BJ (cell line): ENCODE measurements around the gene IFFO2. TPM values are rescaled to one million over a fixed set of nuclear protein-coding genes. Genes with fewer than 3 reads are reported as not detected.

Source experiments
- CTCF ChIA-PET: fragments of 350-600 bp; formaldehyde crosslinking; extraction: SDS; loops from one replicate; lab custom pipeline; 2021; ENCODE audit warnings: antibody characterized with exemption, inconsistent platforms; lab: Yijun Ruan, JAX
- POLR2A ChIA-PET: fragments of 300-600 bp; sonication (Branson Sonifier 250); formaldehyde crosslinking; extraction: SDS; loops from one replicate; lab custom pipeline; 2021; ENCODE audit warnings: antibody characterized with exemption; lab: Charles Lee
- DNase-seq: peaks from one replicate; pipeline ENCODE4 v3.0.0-alpha.2; 2011; ENCODE audit warnings: low read depth
- H3K27me3 ChIP-seq: 2 replicates; pipeline ENCODE4 v1.6.0; 2011; ENCODE audit warnings: low read length; ENCODE audit not compliant: control insufficient read depth, insufficient read depth
- H3K36me3 ChIP-seq: 2 replicates; pipeline ENCODE4 v1.5.1; 2011; ENCODE audit warnings: low read length; ENCODE audit not compliant: control insufficient read depth, insufficient read depth
- H3K4me3 ChIP-seq: 2 replicates; pipeline ENCODE4 v1.5.1; 2011; ENCODE audit warnings: low read depth, mild to moderate bottlenecking, control low read depth, low read length
- CTCF ChIP-seq: IDR thresholded peaks from 2 replicates; pipeline ENCODE4 v1.5.1; 2011; ENCODE audit warnings: low read depth, mild to moderate bottlenecking, control low read depth, inconsistent platforms, low read length, moderate library complexity; ENCODE audit not compliant: insufficient read depth
- polyA plus RNA-seq: library from polyadenylated mRNA; depleted of rRNA; stranded (reverse); fragments of >200 nt; gene quantifications from 2 replicates; pipeline ENCODE4 v1.2.3, GENCODE V29; 2011

IFFO2 gene
- polyA plus RNA-seq, 1 experiment = 15.0 TPM

- Histone ChIP-seq H3K27me3 (no peaks in the 10 kb centered on the region), H3K36me3 (no peaks in the 10 kb centered on the region), H3K4me3 (no peak overlapping the region)
- DNase-seq = no peak
- CTCF ChIA-PET = interaction anchor here (0.8 to 4.4 kb wide), 5 partner anchors 35 to 89 kb away, joined by 3 to 33 read pairs (median 14); no protein-coding TSS in a partner anchor
- POLR2A ChIA-PET = interaction anchor here (0.6 kb wide), 1 partner anchor 15 kb away, joined by 3 read pairs; no protein-coding TSS in a partner anchor
- no peak for TF ChIP-seq CTCF
Measured at GRCh38 chr1:18973446-18973955, 17.0 kb upstream of the IFFO2 start.

- Histone ChIP-seq H3K4me3 (no peak overlapping the region), H3K36me3 (no peaks in the 10 kb centered on the region), H3K27me3 (no peaks in the 10 kb centered on the region)
- ChIA-PET POLR2A (interaction anchor here (0.6 kb wide), 1 partner anchor 15 kb away, joined by 3 read pairs; no protein-coding TSS in a partner anchor), CTCF (interaction anchor here (0.8 to 4.4 kb wide), 11 partner anchors 10 to 89 kb away, joined by 3 to 33 read pairs (median 4); no protein-coding TSS in a partner anchor)
- DNase-seq = no peak
- no peak for TF ChIP-seq CTCF
Measured at GRCh38 chr1:18972991-18973390, 16.5 kb upstream of the IFFO2 start.

GRCh38 chr1:18972531-18972930, 16.1 kb upstream of the IFFO2 start:
- POLR2A ChIA-PET = no interaction called here

GRCh38 chr1:18970762-18971161, 14.3 kb upstream of the IFFO2 start:
- no peak for TF ChIP-seq CTCF
- CTCF ChIA-PET = interaction anchor here (1.7 to 4.4 kb wide), 2 partner anchors 58 to 64 kb away, joined by 6 to 33 read pairs; no protein-coding TSS in a partner anchor
- no peaks in the 10 kb centered on the region for H3K36me3 ChIP-seq
- POLR2A ChIA-PET = no interaction called here
- no peaks in the 10 kb centered on the region for H3K27me3 ChIP-seq
- DNase-seq = no peak
- H3K4me3 ChIP-seq = no peak overlapping the region

More at GRCh38 chr1:18972531-18972930, 16.1 kb upstream of the IFFO2 start:
- DNase-seq = no peak
- CTCF ChIA-PET = interaction anchor here (0.6 to 4.4 kb wide), 14 partner anchors 9 to 109 kb away, joined by 3 to 33 read pairs (median 4); no protein-coding TSS in a partner anchor
- TF ChIP-seq CTCF = 0 out of 2 replicates have a peak, but pooled peaks have one; percentile 25
- H3K4me3 ChIP-seq = no peak overlapping the region
- H3K27me3 ChIP-seq = no peaks in the 10 kb centered on the region
- no peaks in the 10 kb centered on the region for H3K36me3 ChIP-seq

- H3K27me3 ChIP-seq = no peaks in the 10 kb centered on the region
- no peaks in the 10 kb centered on the region for H3K36me3 ChIP-seq
- ChIA-PET CTCF (interaction anchor here (1.2 to 4.4 kb wide), 3 partner anchors 15 to 63 kb away, joined by 3 to 33 read pairs (median 6); no protein-coding TSS in a partner anchor), POLR2A (no interaction called here)
- no peak for DNase-seq
- no peak overlapping the region for H3K4me3 ChIP-seq
- no peak for TF ChIP-seq CTCF
Measured at GRCh38 chr1:18970358-18970757, 13.9 kb upstream of the IFFO2 start.
